HL-60/S4 (cell line): ENCODE data around the gene DGCR2.
"Not testable (repeated sequence)": the region's sequence is repeated elsewhere in the genome, so short reads cannot be mapped to it uniquely, and the experiment has no call there.

Source experiments
- in situ Hi-C: fragments of 300-500 bp; cut with MboI; formaldehyde crosslinking; loops from 2 replicates; pipeline ENCODE4 v1.14.3; 2022; ENCODE audit warnings: low sequenced_read_pairs

Gene DGCR2

DNA sequence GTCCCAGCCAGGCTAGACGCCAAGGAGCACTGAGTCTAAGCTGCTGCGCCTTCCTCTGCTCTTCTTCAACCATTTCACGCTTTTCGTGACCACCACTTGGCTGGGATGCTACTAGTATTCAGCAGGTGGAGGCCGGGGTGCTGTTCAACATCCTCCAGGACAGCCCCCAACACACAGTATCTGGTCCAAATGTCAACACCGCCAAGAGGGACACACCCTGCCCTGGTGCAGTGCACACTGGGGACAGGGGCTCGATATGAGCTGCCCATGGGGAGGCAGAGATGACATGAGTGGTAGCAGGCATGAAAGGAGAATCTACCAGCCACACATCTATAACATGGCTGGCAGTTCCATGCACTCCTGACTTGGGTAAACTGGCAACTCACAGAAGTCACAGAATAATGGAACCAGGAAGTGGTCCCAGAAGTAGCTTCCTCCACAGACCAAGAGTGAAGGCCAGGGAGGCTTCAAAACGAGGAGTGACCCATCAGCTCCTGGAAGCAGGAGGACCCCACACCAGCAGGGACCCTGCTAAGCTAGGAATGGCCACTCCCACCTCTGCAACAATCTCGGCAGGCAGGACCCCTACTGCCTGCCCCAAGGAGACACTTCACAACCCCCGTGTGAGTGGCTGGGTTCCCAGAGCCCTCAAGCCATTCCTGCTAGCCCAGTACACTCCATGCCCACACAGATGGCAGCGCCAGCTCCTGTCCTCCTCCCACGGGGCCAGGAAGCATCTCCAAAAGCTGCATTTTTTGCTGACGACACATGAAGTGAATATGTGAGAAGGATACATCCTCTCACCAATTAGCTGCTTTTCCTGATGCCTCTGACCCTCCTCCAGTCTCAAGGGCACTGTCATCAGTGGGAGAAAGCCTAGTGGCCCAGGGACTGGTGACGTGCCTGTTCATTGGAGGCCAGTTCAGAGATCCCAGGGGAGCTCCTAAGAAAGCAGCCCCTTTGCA, 78.8 kb downstream of the DGCR2 start:
- in situ Hi-C loops = no loop called here

DNA sequence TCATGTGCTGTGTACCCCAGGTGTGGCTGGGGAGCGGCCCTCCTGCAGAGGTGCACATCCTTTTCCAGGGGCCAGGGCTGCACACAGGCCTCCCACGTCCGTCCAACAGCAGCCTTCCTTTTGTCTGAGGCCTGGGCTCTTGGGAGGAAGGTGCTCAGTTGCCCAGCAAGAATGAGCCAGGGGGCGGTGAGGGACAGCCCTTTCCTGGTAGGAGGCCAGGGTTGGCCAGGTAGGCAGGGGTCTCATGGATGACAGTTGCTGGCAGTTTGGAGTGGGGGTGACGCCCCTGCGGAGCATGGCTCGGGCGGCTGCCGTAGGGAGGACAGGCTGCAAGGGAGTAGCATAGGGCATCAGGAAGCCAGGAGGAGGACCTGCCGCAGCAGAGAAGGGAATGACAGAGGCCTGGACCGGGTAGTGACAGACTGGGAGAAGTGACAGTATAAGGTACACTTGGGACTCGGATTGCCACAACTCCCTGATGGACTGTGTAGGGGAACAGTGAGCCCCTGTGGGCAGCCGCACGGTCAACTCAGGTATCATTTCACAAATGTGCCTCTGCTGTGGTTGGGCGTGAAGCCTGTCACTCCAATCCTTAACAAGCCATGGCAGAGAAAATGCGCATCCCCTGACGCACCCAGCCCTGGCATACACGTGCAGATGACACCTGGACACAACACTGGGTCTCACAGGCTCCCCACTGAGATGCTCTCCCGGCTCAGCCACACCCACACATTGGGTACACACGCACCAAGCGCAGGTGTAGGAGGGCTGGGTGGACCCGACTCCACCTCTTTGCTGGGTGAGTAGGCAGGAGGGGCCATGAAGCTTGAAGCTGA, 79.7 kb downstream of the DGCR2 start:
- in situ Hi-C loops = no loop called here

DNA sequence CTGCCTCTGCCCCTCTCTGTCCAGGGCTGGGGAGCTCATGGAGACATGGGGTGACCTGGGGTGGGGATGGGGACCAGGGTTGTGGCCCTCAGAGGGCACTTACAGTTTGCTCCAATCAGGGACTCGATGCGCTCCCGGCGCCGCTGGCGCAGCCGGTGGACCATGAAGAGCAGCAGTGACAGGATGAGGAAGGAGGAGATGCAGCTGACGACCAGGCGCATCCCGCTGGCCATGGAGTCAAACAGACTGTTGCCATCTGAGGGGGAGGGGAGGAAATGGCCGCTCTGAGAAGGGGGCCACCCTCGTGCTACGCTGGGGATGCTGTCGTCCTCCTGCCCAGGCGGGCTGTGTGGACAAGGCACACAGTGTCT, 80.5 kb downstream of the DGCR2 start:
- in situ Hi-C loops = no loop called here

DNA sequence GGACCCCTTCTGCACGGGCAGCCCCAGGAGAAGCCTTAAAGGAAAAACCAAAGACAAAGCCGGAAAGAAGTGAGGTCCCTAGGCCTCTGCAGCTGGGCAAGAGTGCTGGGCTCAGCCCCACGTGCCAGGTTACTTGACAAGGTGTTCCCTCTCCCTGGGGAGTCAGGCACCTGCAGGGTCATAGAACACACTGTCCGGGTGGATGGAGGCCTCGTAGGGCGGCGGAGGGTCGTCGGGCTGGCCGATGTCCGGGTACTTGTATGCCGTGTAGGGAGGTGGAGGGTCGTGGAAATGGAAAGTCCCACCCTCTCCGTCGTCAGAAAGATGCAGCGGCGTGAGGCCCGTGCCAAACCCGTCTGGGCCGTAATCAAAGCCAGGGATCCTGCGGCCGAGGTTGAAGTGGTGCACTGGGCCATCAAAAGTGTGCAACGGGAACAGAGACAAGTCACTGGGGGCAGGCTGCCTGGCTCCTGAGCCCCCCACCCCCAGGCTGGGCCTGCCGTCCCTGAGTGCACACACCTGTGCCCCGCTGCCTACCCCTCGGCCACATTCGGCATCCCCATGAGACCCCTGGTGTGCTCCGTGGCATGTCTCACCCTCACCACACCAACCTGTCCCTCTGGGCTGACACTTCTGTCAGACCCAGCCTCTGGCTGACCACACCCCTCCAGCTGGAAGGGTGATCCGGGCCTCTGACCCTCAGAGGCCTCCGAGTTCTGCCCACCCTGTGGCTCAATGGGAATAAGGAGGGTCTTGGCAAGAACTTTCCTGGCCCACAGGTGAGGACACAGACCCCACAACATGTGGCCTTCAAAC, 81.1 kb downstream of the DGCR2 start:
- in situ Hi-C loops = no loop called here

DNA sequence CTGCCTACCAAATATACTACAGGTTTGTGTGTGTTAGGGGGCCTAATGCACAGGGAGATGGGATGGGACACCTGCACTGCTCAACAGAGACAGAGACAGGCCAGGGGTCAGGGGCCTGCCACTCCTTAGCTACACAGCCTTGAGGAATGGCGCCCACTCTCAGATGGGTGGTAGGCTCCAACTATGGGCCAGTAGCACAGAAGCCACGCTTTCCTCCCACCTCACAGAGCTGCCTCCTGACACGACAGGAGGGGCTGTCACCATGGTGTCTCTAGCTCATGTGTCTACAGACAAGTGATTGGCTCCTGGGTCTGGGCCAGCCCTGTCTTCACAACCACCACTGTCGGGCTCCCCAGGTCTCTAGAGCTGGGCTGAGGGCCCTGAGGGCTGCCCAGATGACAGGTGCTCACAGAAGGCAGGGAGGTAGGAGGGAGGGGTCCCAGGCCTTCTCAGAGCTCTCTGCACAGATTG, 81.8 kb downstream of the DGCR2 start:
- in situ Hi-C loops = no loop called here

DNA sequence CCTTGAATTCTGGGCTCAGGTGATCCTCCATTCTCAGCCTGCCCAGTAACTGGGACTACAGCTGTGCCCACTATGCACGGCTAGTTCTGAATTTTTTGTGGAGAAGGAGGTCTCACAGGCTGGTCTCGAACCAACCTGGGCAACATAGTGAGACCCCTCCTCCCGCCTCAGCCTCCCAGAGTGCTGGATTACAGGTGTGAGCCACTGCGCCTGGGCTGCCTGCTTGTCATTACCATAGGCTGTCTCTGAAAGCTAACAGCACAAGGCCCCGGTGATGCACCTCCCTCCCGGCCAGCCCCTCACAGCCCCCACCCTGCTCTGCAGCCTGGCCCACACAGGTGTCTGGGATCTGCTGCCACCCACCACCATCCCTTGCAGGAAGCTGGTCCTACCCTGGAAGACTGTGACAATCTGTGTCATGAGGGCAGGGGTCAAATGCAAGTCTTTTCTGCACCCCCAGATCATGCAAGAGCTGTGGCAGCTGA, 82.4 kb downstream of the DGCR2 start:
- in situ Hi-C loops = no loop called here

DNA sequence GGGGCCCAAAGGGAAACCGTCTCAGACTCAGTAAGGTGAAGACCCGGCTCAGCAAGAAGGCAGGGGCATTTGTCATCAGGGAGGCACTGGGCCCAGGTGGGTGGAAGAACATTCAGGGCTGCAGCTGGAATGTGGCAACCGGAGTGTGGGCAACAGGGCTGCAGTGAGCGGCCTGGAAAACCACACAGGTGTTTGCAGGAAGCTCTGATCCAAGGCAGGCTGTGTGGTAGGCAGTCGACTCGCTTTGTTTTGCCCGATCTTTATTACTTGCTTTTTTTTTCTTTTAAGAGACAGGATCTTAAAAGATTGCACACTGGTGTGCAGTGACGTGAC, 82.8 kb downstream of the DGCR2 start:
- in situ Hi-C loops = no loop called here

DNA sequence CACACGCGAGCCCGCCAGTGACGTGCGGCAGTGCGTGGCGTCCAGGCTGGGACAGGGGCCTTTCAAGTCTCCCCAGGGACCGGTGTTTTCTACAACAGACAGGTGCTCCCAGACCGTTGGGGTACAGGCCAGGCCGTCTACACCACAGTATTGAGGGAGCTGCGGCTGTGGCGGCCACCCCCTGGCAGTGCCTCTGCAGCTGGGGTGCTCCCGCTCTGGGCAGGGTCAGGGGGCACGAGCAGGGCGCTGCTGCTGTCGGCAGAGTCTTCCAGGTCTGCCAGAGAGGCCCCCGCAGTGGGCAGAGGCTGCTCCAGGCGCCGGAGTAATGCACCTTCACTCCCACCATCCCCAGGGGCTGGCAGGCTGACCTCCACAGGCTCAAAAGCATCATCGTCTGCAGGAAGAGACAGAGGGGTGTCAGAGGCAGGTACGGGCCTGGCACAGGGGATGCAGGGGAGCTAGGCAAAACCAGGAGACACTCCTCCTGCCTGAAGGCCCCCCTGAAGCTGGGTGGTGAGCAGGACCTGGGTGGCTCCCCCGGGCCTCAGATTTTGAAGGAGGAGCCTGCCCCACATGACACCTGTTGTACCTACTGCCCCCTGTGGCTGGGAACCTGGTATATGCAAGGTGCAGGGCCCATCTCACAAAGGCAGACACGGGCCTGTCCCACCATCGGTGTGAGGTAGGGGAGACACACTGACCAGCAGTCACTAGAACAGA, 83.3 kb downstream of the DGCR2 start:
- in situ Hi-C loops = no loop called here

DNA sequence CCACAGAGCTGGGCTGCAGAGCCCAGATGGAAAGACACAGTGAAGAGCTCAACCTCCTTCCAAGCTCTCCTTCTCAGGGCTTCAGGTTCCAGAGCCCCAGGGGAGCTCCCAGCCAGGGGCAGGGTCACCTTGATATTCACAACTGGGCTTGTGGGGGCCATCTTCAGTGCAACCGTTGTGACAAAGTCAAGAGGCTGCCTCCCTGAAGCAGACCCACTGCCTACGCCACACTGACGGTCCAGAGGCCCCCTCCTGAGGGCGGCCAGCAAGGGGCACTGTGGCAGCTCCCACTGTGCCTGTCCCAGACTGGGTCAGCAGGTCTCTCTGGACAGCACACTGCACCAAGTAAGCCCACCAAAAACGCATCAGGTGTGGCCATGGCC, 84.1 kb downstream of the DGCR2 start:
- in situ Hi-C loops = no loop called here

DNA sequence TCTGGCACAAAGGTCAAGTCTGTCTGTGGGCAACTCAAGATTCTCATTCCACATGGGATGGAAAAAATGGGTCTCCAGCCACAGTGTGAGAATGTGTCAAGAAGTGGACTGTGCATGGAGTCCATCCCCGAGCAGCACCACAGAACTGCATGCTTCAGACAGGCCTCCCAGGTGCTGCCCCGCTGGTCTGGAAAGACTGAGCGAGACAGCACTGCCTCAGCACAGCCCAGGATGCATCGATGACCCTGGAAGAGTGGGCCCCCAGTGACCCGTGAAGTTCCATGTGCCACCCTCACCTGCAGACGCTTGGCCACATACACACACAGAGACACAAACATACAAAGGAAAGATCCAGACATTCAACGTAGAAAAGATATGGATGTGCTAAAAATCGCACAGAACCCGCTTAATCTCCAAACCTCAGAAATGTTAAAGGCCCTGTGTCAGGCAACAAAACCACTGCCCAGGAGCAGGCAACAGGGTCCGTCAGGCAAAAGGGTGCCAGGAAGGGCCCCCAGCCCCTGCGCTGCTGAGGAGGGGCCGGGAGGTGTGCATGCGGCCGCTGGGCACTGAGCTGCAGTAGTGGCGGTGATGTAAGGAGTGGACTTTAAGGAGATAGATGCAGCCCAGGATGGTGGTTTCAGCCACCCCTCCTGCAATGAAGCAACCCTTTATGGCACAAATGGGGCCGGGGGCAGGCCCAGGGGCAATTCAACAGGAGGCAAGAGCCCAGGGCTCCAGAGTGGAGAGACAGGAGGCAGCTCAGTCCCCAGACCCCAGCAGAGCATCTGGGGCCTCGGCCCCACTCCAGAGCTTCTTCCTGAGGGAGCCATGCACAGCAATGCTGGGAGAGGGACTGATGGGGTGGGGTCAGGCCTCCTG, 84.7 kb downstream of the DGCR2 start:
- in situ Hi-C loops = no loop called here

DNA sequence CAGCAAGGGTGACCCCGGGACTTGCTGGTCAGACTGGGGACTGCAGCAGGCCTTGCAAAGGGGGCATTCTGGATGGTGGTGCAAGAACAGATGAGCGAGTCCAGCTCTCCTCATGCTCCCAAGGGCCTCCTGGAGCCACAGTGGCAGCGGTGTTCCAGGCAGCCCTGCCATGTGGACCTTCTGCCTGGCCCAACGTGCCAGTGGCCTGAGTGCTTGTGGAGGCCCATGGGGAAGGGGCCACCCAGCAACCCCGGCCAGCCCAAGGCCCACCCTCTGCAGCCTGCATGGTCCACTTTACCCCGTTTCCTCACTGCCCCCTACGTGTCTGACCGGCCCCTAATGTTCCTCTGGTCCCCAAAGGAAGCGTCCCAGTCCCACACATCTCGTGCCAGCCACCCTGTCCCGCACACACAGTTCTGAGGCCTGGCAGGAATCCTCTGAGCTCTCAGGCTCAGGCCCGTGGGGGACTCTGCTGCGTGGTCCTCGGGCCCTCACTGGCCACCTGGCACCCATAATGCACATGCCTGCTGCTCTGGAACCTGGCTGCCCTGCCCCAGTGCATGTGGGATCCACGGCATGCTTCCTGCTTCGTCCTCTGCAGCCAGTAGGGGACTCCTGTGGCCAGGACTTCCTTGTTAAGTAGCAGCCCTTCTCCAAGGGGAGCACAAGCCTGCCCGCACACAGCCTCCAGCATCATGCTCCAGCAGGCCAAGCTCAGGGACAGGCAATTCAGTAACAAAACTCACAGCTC, 85.5 kb downstream of the DGCR2 start:
- in situ Hi-C loops = no loop called here

DNA sequence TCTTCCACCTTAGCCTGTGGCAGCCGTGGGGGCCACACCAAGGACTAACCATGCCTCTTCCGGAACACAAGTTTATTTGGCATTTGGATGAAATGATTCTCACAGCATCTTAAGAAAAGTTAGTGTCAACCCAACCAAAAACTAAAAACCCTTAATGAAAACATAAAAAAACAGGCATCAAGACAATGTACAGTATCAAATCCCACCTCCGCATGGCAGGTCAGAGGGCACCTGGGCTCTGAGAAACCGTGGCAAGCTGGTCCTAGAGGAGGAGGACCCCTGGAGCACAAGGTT, 86.0 kb downstream of the DGCR2 start:
- in situ Hi-C loops = no loop called here

DNA sequence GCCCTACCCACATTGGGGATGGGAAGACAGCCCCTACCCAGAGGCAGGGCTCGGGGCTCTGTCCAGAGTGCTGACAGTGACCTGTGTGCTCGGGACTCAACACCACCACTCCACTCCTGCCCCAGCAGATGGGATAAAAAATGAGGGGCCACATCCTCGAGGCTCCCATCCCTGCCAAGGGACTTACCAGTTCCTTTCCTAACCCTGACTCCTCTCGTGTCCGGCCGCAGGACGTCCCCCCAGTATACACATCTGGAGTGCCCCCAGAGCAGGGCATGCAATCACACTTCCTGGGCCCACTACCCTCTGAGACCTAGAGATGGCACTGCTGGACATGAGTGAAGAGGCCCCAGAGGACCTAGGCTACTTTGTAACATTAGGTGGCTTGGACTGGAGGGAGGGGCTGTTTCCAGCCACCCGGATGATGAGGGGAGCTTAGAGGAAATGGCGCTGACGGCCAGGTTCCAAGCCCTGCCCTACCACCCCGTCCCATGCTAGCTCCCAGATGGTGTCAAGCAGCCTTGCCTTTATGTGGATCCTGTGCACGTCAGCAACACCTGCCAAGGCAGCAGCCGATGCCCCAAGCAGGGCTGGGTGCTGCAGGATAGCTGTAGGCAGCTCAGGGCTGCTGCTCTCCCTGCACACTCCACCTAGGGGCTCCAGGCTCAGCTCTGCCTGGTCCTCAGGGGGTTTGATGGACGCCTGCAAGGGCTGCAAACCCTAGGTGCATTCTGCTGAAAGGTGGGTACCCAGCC, 86.6 kb downstream of the DGCR2 start:
- in situ Hi-C loops = no loop called here

DNA sequence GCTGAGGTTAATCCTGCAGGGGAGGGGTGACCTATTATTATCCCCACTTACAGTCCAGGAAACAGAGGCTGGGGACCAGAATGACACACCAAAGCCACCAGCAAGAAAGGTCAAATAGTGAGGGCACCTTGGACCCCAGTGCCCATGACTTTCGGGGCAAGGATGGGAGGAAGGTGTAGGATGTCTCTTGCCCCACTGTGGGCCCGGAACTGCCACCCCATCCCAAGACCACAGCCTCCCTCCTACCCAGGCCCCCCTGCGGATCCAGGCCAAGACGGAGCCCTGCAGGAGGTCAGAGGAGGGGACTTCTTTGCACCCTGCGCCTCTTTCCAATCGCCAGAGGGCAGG, 87.1 kb downstream of the DGCR2 start:
- in situ Hi-C loops = not testable (repeated sequence)

DNA sequence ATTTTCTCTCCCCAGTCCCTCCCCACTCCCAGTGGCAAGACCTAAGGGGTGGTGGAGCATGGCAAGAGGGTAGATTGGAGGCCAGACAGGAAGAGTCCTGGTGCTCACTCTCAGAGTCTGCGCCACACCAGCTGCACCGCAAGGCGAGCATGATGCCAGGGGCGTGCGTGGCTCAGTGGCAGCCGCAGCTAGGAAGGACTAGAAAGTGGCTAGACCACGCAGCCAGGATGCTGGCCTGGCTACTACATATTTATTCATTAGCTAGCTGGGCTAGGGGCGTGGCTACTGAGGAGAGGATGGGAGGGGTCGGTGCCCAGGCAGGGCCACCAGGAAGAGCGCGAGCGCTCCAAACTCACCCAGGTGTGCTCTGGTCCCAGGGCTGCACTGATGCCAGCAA, 87.5 kb downstream of the DGCR2 start:
- in situ Hi-C loops = not testable (repeated sequence)

DNA sequence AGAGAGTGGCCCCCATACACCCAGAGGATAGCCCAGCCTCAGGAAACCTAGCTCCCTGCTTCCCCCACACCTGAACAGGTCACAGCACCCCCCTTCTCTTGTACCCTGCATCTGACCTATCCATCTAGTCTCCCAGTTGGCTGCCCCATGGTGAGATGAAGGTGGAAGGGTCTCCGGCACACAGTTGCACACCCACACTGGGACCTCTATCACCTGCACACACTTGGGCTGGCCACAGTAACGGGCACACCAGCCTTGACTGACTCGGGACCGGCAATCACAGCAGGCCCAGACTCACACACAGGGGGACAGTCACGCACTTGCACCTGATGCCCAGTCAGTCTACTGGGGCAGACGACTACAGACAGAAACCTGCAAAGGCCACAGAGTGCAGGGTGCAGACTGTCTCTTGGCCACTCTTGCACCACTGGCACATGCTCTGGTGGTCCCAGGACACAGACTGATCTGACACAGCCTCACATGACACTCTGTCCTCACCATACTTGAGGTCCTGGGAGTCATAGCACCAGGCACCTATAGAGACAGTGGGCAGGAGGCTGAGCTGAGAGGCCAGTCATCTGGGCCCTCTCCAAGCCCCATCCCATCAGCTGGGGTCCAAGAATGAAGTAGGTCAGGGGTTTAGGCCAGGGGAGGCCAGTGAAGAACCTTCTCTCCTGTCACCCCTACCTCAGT, 88.0 kb downstream of the DGCR2 start:
- in situ Hi-C loops = not testable (repeated sequence)

DNA sequence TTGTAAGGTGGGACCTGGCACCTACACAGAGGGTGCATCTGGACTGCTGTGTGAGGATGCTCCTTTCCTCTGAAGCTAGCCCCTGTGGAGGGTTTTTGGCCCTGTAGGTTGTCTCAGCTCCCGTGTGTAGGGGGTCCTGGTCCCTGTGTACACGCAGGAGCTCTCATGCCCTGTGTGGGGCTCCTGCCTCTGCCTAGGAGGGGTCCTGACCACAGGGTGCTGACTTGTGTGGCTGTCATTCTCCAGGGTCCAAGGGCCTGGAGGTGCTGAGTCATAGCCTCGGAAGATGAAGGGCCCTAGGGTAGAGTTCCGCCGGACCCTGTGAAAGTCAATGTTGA, 88.7 kb downstream of the DGCR2 start:
- in situ Hi-C loops = not testable (repeated sequence)
